Measurements from ENCODE around the gene ST6GALNAC2. TPM values are rescaled to one million over a fixed set of nuclear protein-coding genes. Genes with fewer than 3 reads are reported as not detected.
"Not testable (repeated sequence)": the region's sequence is repeated elsewhere in the genome, so short reads cannot be mapped to it uniquely, and the experiment has no call there.

The ST6GALNAC2 gene
- total RNA-seq, 2 experiments from 2014 or later: not detected

DNA sequence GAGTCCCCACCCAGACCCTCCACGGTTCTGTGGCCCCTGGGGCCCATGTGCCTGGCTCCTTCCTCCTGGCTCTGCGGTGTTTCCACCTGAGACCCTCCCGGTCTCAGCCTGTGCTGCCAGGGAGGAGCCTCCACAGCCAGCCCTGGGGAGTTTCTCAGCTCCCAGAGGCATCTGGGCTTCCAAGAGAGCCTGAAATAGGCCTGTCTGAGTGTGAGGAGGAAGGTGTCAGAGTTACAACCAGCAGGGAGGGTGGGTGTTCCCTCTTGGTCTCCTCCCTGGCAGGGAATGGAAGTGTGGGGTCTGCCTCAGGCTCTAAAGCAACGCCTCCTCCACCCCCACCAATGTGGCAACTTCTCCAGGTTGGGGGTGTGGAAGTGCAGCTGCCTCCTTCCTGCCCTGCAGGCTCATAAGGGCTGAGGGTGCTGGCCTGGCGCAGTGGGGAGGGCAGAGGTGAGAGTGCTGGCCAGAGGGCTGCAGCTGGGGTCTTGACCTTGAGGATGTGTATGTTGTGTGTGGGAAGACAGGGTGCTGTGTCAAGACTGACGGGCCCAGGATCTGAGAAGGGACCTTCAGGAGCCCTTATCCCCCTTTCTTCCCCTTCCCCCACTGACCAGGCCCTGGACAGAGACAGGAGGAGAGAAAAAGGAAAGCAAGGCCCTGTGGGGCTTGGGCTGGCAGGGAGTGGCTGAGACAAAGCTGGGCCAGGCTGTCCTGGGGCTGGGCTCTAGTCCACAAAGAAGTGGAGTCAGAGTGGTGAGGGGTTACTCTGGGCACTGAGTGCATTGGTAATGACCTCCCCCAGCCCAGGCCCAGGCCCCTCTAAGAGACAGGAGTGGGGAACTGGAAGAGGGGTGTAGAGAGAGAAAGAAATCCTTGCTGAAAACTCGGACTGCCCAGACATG is 50.6 kb downstream of the ST6GALNAC2 start:
- ChIA-PET CTCF (interaction anchor here (1.0 to 1.9 kb wide), 2 partner anchors 12 kb away, joined by 3 to 14 read pairs; no protein-coding TSS in a partner anchor), POLR2A (no interaction called here)
- no peak overlapping the region for H3K27ac Mint-ChIP-seq
- DNase-seq (no peak), ATAC-seq (no peak)
- no peak overlapping the region for H3K4me3 Mint-ChIP-seq
- intact Hi-C loops (cut with micrococcal nuclease): no loop called here
- peaks cover 3% of the 10 kb centered on the region for H3K4me1 Mint-ChIP-seq (ENCODE audit: low read depth)
- TF ChIP-seq, protein P1, sequence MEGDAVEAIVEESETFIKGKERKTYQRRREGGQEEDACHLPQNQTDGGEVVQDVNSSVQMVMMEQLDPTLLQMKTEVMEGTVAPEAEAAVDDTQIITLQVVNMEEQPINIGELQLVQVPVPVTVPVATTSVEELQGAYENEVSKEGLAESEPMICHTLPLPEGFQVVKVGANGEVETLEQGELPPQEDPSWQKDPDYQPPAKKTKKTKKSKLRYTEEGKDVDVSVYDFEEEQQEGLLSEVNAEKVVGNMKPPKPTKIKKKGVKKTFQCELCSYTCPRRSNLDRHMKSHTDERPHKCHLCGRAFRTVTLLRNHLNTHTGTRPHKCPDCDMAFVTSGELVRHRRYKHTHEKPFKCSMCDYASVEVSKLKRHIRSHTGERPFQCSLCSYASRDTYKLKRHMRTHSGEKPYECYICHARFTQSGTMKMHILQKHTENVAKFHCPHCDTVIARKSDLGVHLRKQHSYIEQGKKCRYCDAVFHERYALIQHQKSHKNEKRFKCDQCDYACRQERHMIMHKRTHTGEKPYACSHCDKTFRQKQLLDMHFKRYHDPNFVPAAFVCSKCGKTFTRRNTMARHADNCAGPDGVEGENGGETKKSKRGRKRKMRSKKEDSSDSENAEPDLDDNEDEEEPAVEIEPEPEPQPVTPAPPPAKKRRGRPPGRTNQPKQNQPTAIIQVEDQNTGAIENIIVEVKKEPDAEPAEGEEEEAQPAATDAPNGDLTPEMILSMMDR (IDR thresholded peaks at IDR 0.05): no peak
- H3K27me3 Mint-ChIP-seq: peaks cover 17% of the 10 kb centered on the region
- H3K36me3 Mint-ChIP-seq (ENCODE audit: low read depth): no peaks in the 10 kb centered on the region
- no peaks in the 10 kb centered on the region for H3K9me3 Mint-ChIP-seq

DNA sequence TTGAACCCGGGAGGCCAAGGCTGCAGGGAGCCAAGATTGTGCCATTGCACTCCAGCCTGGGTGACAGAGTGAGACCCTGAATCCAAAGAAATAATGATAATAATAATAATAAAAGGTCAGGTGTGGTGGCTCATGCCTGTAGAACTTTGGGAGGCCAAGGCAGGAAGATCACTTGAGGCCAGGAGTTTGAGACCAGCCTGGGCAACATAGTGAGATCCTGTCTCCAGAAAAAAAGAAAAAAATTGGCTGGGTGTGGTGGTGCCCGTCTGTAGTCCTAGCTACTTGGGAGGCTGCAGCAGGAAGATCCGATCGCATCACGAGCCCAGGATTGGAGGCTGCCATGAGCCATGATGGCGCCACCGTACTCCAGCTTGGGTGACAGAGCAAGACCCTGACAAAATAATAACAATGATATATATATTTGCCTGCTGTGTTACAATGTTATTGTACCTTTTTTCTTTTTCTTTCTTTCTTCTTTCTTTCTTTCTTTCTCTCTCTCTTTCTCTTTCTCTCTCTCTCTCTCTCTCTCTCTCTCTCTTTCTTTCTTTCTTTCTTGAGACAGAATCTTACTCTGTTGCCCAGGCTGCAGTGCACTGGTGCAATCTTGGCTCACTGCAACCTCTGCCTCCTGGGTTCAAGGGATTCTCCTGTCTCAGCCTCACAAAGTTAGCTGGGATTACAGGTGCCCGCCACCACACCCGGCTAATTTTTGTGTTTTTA is 51.9 kb downstream of the ST6GALNAC2 start:
- H3K4me1 Mint-ChIP-seq (ENCODE audit: low read depth): peaks cover 12% of the 10 kb centered on the region
- ChIA-PET POLR2A (interaction anchor here (0.9 kb wide), 1 partner anchor 24 kb away, joined by 4 read pairs; no protein-coding TSS in a partner anchor), CTCF (interaction anchor here (1.0 to 1.3 kb wide), 4 partner anchors 10 to 15 kb away, joined by 3 to 9 read pairs (median 4); no protein-coding TSS in a partner anchor)
- DNase-seq; H3K9me3 Mint-ChIP-seq; H3K4me3 Mint-ChIP-seq; intact Hi-C loops (cut with micrococcal nuclease); ATAC-seq; H3K27ac Mint-ChIP-seq; H3K27me3 Mint-ChIP-seq; H3K36me3 Mint-ChIP-seq (ENCODE audit: low read depth): not testable (repeated sequence)

DNA sequence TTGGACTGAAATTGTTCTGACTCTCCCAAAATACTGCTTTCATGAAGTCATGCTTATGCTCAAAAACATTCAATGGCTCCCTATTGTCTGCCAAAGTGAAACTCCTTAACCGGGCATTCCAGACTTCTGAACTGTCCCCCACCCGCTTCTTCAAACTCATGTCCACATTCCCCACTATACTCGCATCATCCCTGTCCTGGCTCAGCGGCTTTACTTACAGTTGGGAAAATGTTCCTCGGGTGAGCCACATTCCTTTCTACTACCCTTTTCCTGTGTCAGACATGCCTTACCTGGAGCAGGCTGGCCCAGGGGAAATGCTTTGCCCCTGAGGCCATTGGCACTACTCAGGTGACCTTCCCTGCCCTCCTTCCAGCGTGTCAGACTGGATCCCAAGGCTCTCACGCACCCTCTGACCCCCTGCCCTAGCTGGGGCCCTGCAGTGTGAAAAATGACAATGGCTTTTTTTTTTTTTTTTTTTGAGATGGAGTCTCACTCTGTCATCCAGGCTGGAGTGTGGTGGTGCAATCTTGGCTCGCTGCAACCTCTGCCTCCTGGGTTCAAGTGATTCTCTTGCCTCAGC is 53.5 kb downstream of the ST6GALNAC2 start:
- no peaks in the 10 kb centered on the region for H3K9me3 Mint-ChIP-seq
- H3K4me3 Mint-ChIP-seq: no peak overlapping the region
- no peak for ATAC-seq
- ChIA-PET POLR2A (interaction anchor here (0.7 to 1.0 kb wide), 2 partner anchors 28 to 55 kb away, joined by 3 read pairs; no protein-coding TSS in a partner anchor), CTCF (interaction anchor here (1.5 kb wide), 1 partner anchor 10 kb away, joined by 3 read pairs; no protein-coding TSS in a partner anchor)
- no peak for DNase-seq
- H3K27me3 Mint-ChIP-seq: peaks cover 3% of the 10 kb centered on the region
- intact Hi-C loops (cut with micrococcal nuclease): no loop called here
- TF ChIP-seq, protein P1 (IDR thresholded peaks at IDR 0.05): no peak
- peaks cover 23% of the 10 kb centered on the region for H3K4me1 Mint-ChIP-seq (ENCODE audit: low read depth)
- H3K36me3 Mint-ChIP-seq (ENCODE audit: low read depth): no peaks in the 10 kb centered on the region
- H3K27ac Mint-ChIP-seq: no peak overlapping the region

DNA sequence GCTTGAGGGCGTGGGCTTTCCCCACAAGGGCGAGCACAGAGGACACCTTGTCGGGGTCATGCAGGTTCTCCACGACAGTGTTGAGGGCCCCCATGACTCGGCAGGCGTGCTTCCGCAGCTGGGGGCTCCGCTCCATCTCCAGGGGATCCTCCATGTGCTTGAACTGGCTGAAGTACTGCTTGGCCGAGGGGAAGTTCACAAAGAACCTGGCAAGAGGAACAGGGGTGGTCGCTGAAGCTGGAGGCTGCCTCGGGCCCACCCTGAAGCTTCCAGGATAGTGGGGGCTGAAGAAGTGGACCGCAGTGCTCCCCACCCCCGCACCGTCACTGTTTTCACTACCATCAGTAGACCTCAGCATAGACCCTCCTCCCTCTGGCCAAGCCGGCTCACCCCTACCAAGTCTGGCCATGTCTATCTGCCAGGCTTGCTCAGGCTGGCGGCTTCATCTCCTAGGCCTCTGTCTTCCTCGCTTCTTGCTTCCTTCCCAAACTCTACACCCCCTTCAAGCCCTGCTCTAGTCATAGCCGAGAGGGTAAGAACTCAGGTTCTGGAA is 54.1 kb downstream of the ST6GALNAC2 start:
- TF ChIP-seq, protein P1 (IDR thresholded peaks at IDR 0.05): no peak
- Mint-ChIP-seq H3K4me3 (no peak overlapping the region), H3K36me3 (ENCODE audit: low read depth) (no peaks in the 10 kb centered on the region), H3K27ac (no peak overlapping the region), H3K27me3 (peaks cover 3% of the 10 kb centered on the region), H3K4me1 (ENCODE audit: low read depth) (peaks cover 23% of the 10 kb centered on the region), H3K9me3 (no peaks in the 10 kb centered on the region)
- ATAC-seq (no peak), DNase-seq (no peak)
- intact Hi-C loops (cut with micrococcal nuclease): no loop called here
- ChIA-PET CTCF (interaction anchor here (1.5 kb wide), 1 partner anchor 9 kb away, joined by 3 read pairs; no protein-coding TSS in a partner anchor), POLR2A (no interaction called here)

Data from activated CD8-positive, alpha-beta T cell treated with anti-CD3 and anti-CD28 coated beads for 36 hours (primary cell).